Esophagus muscularis mucosa (tissue), 4 donors: ENCODE measurements around the gene IRX4. TPM values are rescaled to one million over a fixed set of nuclear protein-coding genes. Genes with fewer than 3 reads are reported as not detected.

Source experiments
- DNase-seq: peaks from one replicate; pipeline ENCODE4 v3.0.0-alpha.2; 2017; ENCODE audit errors: extremely low spot score
- H3K27ac ChIP-seq, 4 donors: fragments of 200-600 bp; sonication (generic); replicated peaks in 1 of 4; 1 replicate in 3 of 4; 2 replicates in 1 of 4; pipeline ENCODE4 v1.5.1; 2016 to 2019; ENCODE audit warnings: mild to moderate bottlenecking in 1 of 4
- H3K27me3 ChIP-seq, 4 donors: fragments of 200-600 bp; sonication (generic); one replicate each; pipeline versions ENCODE4 v1.5.1 to v1.6.0; 2016 to 2019
- H3K36me3 ChIP-seq, 4 donors: fragments of 200-600 bp; sonication (generic); one replicate each; pipeline ENCODE4 v1.5.1; 2016 to 2019
- H3K4me1 ChIP-seq, 4 donors: fragments of 200-600 bp; sonication (generic); one replicate each; pipeline ENCODE4 v1.5.1; 2016 to 2019
- H3K4me3 ChIP-seq, 4 donors: fragments of 200-600 bp; sonication (generic); 1 replicate in 2 of 4; 2 replicates in 2 of 4; pipeline ENCODE4 v1.5.1; 2016 to 2019; ENCODE audit warnings: mild to moderate bottlenecking in 4 of 4, moderate library complexity in 1 of 4
- H3K9me3 ChIP-seq, 4 donors: fragments of 200-600 bp; sonication (generic); 1 replicate in 3 of 4; 2 replicates in 1 of 4; pipeline ENCODE4 v1.5.1; 2016 to 2019
- CTCF ChIP-seq, 3 experiments: fragments of 200-600 bp in 2 of 3; fragments of 450-650 bp in 1 of 3; sonication (generic) in 2 of 3; IDR thresholded peaks; one replicate each; pipeline ENCODE4 v1.5.1; 2017 to 2019; ENCODE audit warnings: antibody characterized with exemption in 3 of 3, mild to moderate bottlenecking in 2 of 3, moderate library complexity in 1 of 3
- EP300 ChIP-seq: sonication (generic); formaldehyde crosslinking; IDR thresholded peaks from one replicate; pipeline ENCODE4 v1.6.1; 2017; ENCODE audit warnings: antibody characterized with exemption
- POLR2A ChIP-seq: fragments of 450-650 bp; IDR thresholded peaks from one replicate; pipeline ENCODE4 v1.6.1; 2017; ENCODE audit warnings: antibody characterized with exemption, moderate library complexity, mild to moderate bottlenecking, low read depth
- POLR2AphosphoS5 ChIP-seq, 2 donors: sonication (generic); formaldehyde crosslinking; IDR thresholded peaks; one replicate each; pipeline ENCODE4 v1.6.1; 2017; ENCODE audit warnings: antibody characterized with exemption in 2 of 2
- WGBS: methylation state at CpG from one replicate; pipeline ENCODE4 v1.1.5; 2018; 5-methylcytosine and 5-hydroxymethylcytosine counted together
- intact Hi-C: fragments of 100-400 bp; cut with DNase I; formaldehyde crosslinking; loops from one replicate; pipeline ENCODE4 v1.15.1; 2023
- total RNA-seq, 4 donors: library from RNA; depleted of rRNA; stranded (reverse); fragments of >200 nt; gene quantifications; one replicate each; pipeline versions ENCODE4 v1.1.0 to v1.2.1, GENCODE V29; 2016

The IRX4 gene
- total RNA-seq, 4 donors from 2014 or later: not detected

GRCh38 chr5:1867815-1868143 lies 14.9 kb downstream of the IRX4 start:
- 13% methylated on average over 12 of the region's 20 CpGs for WGBS
- Histone ChIP-seq H3K27ac (no peak overlapping the region), H3K4me3 (no peak overlapping the region), H3K27me3 (peaks cover 0 to 91% (median 8%) of the 10 kb centered on the region in 4 donors), H3K4me1 (no peaks in the 10 kb centered on the region), H3K36me3 (no peaks in the 10 kb centered on the region), H3K9me3 (no peaks in the 10 kb centered on the region)
- TF ChIP-seq POLR2AphosphoS5 (IDR thresholded peaks at IDR 0.05): no peak
- TF ChIP-seq CTCF (IDR thresholded peaks at IDR 0.05): no peak
- TF ChIP-seq POLR2A: no peak
- TF ChIP-seq EP300: no peak
- intact Hi-C loops: no loop called here
- DNase-seq: no peak

GRCh38 chr5:1867114-1867814 lies 15.5 kb downstream of the IRX4 start:
- Histone ChIP-seq H3K4me3 (no peak overlapping the region), H3K4me1 (no peaks in the 10 kb centered on the region), H3K27ac (no peak overlapping the region), H3K9me3 (no peaks in the 10 kb centered on the region), H3K36me3 (no peaks in the 10 kb centered on the region), H3K27me3 (peaks cover 0 to 90% (median 8%) of the 10 kb centered on the region in 4 donors)
- intact Hi-C loops: no loop called here
- no peak for DNase-seq
- no peak for TF ChIP-seq POLR2A
- TF ChIP-seq CTCF (IDR thresholded peaks at IDR 0.05): no peak
- TF ChIP-seq EP300: no peak
- TF ChIP-seq POLR2AphosphoS5 (IDR thresholded peaks at IDR 0.05): no peak
- WGBS: 22% methylated on average over 6 of the region's 8 CpGs

GRCh38 chr5:1865948-1866347 lies 16.8 kb downstream of the IRX4 start:
- 78% methylated on average over 14 of the region's 14 CpGs for WGBS
- no peak for DNase-seq
- H3K27ac ChIP-seq: no peak overlapping the region
- H3K9me3 ChIP-seq: no peaks in the 10 kb centered on the region
- TF ChIP-seq EP300: no peak
- no peak for TF ChIP-seq CTCF (IDR thresholded peaks at IDR 0.05)
- no peak for TF ChIP-seq POLR2A
- TF ChIP-seq POLR2AphosphoS5 (IDR thresholded peaks at IDR 0.05): no peak
- no peak overlapping the region for H3K4me3 ChIP-seq
- no peaks in the 10 kb centered on the region for H3K4me1 ChIP-seq
- intact Hi-C loops: no loop called here
- no peaks in the 10 kb centered on the region for H3K36me3 ChIP-seq
- peaks cover 0 to 87% (median 8%) of the 10 kb centered on the region in 4 donors for H3K27me3 ChIP-seq

GRCh38 chr5:1865486-1865885 lies 17.2 kb downstream of the IRX4 start:
- Histone ChIP-seq H3K9me3 (no peaks in the 10 kb centered on the region), H3K4me3 (no peak overlapping the region), H3K27me3 (peaks cover 0 to 84% (median 8%) of the 10 kb centered on the region in 4 donors), H3K27ac (no peak overlapping the region), H3K4me1 (no peaks in the 10 kb centered on the region), H3K36me3 (no peaks in the 10 kb centered on the region)
- TF ChIP-seq CTCF (IDR thresholded peaks at IDR 0.05): no peak
- no peak for TF ChIP-seq POLR2AphosphoS5 (IDR thresholded peaks at IDR 0.05)
- TF ChIP-seq POLR2A: no peak
- TF ChIP-seq EP300: no peak
- intact Hi-C loops: no loop called here
- DNase-seq: no peak
- 72% methylated on average over 13 of the region's 14 CpGs for WGBS
